DND-41 (cell line): ENCODE measurements around the gene DAD1.

Experiments used
- CTCF ChIP-seq: IDR thresholded peaks from 2 replicates; pipeline ENCODE4 v1.5.1; 2012; ENCODE audit warnings: borderline replicate concordance, low read length, moderate library complexity, mild to moderate bottlenecking; ENCODE audit not compliant: poor library complexity, severe bottlenecking; ENCODE audit errors: extremely low read depth
- EZH2 ChIP-seq: IDR thresholded peaks from 3 replicates; pipeline ENCODE4 v1.6.1; 2012; ENCODE audit warnings: borderline replicate concordance, low read depth, mild to moderate bottlenecking, moderate library complexity, low read length, inconsistent platforms; ENCODE audit not compliant: severe bottlenecking

- TF ChIP-seq CTCF (no peak), EZH2 (no peak)
These were observed 44.6 kb downstream of the DAD1 start for GRCh38 chr14:22544406-22544805.
